Stimulated activated CD4-positive, alpha-beta T cell treated with anti-CD3 and anti-CD28 coated beads, Interleukin-4, amount 100 ng/mL, for 1 hour (primary cell): ENCODE measurements around the gene ENOX1.

ENCODE experiments used
- DNase-seq: peaks from one replicate; pipeline ENCODE4 v3.0.0-alpha.2; 2020

ENOX1 gene

GRCh38 chr13:43167731-43168130 lies 619.0 kb downstream of the ENOX1 start:
- DNase-seq = no peak

DNA sequence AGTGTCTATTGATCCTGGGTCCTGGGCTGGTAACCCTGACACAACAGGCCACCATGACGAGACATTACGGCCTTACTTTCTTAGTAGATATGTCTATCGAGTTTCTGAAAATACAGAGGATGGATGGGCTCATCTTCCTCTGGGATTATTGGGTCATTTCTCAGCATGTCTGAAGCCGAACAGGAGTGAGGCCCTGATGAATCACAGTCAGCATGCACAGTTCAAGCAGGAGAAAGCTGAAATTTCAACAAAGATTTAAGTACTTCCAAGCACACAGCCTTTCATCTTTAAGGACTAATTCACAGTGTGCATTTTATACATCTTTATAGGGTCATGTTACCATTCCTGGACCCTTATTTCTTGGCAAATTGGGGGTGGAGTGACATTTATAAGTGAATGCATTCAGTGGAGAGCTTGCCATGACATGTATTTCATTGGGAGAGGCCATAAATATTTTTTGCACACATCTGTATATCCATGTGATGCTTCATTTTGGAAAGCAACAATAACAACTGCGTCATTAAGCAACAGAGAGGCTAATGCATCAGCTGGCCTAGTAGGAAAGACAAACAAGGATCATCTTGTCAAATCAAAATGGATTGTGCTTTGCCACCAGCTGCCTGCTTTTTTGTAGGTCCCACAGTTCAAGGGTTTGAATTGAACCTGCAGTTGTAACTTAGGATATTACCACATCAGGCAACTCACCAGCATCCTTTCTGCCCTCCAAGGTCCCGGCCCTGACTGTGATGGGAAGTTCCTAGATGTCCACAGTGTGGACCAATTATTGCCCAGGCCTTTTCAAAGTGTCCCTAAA lies 619.9 kb downstream of the ENOX1 start:
- DNase-seq = no peak
